GM21526 (cell line): ENCODE data around the gene SLC25A29.
"Not testable (repeated sequence)": the region's sequence is repeated elsewhere in the genome, so short reads cannot be mapped to it uniquely, and the experiment has no call there.

Source experiments
- ATAC-seq: cut with Tn5 transposase; IDR thresholded peaks from one replicate; pipeline ENCODE4 v1.9.1; 2021; ENCODE audit warnings: moderate library complexity; ENCODE audit not compliant: unreplicated experiment, low FRiP score

SLC25A29 gene

DNA sequence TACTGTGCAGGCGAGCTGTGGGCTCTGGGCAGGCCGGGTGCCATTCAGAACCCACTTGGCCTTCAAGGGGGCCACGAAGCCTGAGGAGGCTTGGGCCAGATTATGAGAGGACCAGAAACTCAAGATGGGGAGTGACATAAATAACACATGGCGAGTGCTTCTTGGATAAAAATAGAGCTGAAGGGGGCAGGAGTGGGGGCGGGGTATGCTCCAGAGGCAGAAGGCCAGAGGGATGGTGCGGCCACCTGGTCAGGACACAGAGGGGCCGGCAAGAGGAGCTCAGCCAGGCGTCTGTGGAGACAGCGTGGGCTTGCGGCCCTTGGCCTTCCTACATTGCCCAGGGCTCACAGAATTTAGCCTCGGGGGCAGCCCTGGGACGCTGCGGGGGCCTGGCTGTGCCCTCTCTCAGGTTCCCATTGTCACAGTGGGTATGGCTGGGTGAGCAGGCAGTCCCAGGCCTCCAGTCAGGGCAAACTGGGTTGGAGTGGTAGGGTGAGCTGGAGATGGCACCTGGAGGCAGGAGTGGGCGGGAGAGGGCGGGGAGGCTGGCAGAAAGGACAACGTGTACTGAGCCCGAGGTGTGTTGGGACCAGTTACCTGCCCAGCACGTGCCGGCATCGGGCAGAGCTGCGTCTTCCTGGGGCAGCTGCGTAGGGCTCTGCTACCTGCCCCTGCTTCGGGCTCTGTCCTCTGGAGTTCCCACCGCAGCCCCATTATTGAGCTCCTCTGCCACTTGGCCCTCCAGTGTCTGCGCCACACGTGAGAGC is 7.4 kb upstream of the SLC25A29 start:
- no peak for ATAC-seq

DNA sequence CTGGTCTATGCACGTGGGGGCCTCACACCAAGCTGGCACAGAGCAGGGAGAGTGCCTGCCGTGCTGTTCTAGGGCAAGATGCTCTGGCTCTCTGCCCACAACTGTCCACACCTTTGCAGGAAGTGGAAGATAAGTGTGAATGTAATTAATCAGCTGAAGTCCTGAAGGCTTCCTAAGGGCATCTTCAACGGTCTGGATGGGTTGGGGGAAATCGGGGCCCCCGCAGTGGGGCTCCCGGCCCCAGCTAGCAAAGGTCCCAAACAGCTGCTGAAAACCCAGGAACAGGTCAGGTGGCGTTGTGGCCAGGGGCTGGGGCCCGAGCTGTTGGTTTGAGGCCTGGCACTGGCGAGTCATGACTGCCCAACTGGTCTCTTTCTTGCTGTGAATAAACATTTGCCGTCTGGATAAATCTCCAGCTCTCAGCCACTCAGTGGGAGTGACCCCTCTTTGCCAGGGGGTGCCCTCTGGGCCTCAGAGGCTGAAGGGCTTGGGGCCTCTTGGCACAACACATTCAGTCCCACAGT is 6.7 kb upstream of the SLC25A29 start:
- no peak for ATAC-seq

- not testable (repeated sequence) for ATAC-seq
These were observed 6.0 kb upstream of the SLC25A29 start for GRCh38 chr14:100312110-100312876.

DNA sequence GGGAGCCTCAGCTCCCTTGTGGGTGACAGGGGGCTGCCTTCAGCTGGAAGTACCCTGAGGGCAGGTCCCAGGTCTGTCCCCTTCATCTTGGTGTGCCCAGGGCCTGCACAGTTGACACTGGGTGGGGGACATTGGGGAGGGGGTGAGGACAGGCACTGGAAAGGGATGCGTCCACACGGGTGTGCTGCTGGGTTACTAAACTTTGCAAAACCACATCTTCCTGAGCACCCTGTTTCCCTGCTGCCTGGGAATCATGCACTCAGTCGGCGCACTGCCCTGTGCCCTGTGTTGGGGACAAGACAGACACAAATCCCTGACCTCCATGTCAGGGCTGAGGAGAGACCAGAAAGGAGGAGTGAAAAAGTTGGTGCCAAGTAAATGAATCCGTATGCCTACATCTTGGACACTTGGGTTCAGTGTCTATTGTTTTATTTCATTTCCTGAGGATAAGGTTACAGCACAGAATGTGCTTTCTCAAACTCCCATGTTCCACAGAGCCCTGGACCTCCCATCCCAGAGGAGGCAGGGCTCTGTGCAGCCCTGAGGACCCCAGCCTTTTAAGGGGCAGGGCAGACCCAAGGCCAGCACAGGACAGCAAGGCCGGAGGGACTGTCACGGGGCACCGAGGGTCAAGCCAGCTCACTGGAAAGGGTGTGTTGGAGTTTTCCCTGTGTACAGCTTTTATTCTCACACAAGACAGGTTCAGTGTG is 2.9 kb upstream of the SLC25A29 start:
- no peak for ATAC-seq

- ATAC-seq = not testable (repeated sequence)
These were observed 2.2 kb upstream of the SLC25A29 start for GRCh38 chr14:100308427-100308792.

DNA sequence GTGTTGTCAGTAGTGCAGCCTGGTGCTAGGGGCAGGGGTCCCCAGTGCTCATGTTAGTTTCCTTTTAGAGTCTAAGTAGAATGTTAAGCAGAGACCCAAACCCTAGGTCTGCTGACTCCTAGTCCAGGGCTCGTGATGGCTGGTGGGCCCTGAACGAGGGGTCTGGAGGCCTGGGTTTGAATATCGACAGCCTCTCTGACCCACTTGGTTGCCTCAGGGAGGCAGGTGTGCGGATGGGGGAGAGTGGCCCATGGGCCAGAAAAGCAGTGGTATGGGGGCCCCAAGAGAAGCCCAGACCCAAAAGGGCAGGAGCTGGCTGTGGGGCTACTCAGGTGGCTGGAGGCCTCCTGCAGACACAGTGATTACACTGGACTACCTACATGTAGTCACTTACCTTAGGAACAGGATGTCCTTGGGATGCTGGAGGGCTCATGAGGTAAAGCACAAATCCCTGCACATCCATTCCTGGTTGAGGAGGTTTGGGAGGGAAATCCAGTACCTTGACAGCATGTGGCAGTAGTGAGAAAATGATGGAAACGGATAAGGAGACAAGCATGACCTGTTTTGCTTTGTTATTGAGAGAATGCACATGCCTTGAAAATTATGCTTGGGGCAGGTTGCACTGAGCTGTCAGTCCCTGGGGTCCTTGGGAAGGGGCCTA is 1.7 kb upstream of the SLC25A29 start:
- no peak for ATAC-seq

GRCh38 chr14:100306998-100307765 is 938 bp upstream of the SLC25A29 start:
- ATAC-seq = no peak

GRCh38 chr14:100305324-100306100 is 732 bp downstream of the SLC25A29 start:
- ATAC-seq = no peak

- ATAC-seq = no peak
These were observed 1.4 kb downstream of the SLC25A29 start for GRCh38 chr14:100304825-100305323.

DNA sequence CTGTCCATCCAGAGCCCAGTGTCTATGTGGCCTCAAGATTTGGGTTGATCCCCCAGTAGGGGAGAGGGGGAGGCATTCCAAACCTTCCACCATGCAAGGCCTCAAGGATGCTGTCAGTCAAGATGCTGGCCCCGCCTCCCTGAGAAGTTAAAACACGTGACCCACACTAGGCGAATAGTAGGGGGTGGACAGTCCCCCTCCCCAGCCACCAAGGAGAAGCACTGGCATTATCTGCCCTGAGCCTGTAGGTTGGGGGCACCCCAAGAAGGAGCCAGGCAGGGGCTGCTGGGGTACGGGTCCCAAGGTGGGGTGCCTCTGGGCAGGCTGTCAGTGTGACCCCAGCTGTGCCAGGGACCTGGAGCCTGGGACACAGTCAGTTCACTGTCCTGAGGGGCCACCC is 2.3 kb downstream of the SLC25A29 start:
- ATAC-seq = no peak

GRCh38 chr14:100303179-100303578 is 3.1 kb downstream of the SLC25A29 start:
- no peak for ATAC-seq

DNA sequence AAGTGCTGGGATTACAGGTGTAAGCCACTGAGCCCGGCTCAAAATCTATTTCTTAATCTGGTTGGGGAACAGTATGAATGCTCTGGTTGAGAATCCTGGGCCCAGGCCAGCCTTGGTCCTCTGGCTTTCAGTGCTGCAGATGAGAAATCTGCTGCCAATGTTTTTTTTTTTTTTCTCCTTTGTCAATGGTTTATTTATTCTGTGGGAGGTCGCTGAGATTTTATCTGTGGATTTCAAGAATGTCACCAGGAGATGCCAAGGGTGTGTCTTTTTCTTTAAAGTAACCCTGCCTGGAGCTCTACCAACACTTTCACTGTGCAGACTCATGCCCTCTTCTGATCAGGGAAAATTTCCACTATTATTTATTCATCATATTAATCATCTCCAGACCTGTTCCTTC is 3.6 kb downstream of the SLC25A29 start:
- no peak for ATAC-seq

- no peak for ATAC-seq
These were observed 7.0 kb downstream of the SLC25A29 start for GRCh38 chr14:100299238-100299560.

DNA sequence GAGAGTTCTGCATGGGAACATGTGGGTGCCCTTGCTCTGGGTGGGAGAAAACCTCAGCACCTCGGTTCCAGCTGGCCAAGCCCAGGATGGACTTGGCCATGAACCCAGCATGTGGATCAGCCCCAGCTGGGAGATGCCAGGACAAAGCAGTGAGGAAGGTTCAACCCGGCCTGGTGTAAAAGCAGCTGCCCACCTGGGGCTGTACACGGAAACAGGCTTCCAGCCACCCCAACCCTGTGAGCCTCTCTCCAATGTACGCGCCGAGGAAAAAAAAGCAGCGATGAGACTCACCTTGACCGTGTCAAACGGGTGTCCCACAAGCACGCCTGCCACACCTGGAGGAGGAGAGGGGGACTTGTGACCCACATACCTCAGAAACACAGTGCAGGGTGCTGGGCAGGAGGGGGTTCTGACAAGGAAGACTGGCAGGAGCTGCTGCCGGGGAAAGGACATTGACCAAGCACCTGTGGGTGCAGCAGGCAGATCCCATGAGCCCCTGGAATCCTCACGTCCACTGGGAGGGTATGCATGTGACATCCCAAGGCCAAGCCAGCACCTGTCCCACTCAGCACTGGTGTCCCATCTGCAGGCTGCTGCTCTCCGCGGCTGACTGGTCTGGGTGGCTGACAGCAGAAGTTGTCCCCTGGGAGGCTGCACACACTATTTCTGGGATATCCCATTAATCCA is 7.5 kb downstream of the SLC25A29 start:
- no peak for ATAC-seq

GRCh38 chr14:100297320-100298300 is 8.6 kb downstream of the SLC25A29 start:
- peak; percentile 78 for ATAC-seq

- ATAC-seq = not testable (repeated sequence)
These were observed 9.5 kb downstream of the SLC25A29 start for GRCh38 chr14:100296729-100297128.

DNA sequence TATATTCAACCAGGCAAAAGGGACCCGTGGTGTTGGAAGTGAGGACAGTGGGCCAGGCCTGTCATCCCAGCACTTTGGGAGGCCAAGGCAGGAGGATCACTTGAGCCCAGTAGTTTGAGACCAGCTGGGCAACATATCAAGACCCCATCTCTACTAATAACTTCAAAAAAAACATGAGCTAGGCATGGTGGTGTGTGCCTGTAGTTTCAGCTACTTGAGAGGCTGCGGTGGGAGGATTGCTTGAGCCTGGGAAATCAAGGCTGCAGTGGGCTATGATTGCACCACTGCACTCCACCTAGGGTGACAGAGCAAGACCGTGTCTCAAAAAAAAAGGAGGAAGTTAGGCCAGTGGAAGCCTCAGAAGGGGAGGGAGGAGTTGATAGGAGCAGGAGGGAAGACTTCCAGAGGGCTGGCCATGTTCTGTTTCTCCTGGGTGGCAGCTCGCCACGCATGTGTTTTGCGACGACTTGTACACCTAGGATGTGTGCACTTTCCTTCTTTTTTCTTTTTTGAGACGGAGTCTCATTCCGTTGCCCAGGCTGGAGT is 10.1 kb downstream of the SLC25A29 start:
- no peak for ATAC-seq
